Measurements from ENCODE around the gene CALY.
"Not testable (repeated sequence)": the region's sequence is repeated elsewhere in the genome, so short reads cannot be mapped to it uniquely, and the experiment has no call there.

CALY gene

DNA sequence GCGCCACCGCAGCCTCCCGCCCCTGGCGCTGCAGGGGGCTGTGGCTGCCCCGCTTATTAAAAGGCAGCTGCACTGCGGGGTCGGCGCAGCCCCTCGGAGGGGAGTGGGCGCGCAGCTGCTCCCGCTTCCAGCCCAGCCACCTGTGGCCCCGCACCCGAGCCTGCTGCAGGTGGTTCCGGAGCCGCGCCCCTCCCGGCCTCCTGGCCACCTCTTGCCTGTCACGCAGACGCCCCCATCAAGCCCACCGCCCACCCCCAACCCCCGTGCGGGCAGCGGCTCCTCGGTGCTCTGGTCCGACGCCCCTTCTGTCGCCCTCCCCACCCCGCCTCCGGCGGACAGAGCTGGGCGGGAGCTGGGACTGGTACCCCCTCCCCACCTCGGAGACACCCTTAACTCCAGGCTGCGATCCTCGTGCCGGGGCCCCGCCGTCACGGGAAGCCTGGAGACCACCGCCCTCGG is 549 bp downstream of the CALY start:
- Histone ChIP-seq H3K27ac (peak overlapping the region in 3 of 21 experiments; percentile 3 to 50 (median 23)), H3K4me3 (peak overlapping the region; percentile 4 to 38 (median 21))

DNA sequence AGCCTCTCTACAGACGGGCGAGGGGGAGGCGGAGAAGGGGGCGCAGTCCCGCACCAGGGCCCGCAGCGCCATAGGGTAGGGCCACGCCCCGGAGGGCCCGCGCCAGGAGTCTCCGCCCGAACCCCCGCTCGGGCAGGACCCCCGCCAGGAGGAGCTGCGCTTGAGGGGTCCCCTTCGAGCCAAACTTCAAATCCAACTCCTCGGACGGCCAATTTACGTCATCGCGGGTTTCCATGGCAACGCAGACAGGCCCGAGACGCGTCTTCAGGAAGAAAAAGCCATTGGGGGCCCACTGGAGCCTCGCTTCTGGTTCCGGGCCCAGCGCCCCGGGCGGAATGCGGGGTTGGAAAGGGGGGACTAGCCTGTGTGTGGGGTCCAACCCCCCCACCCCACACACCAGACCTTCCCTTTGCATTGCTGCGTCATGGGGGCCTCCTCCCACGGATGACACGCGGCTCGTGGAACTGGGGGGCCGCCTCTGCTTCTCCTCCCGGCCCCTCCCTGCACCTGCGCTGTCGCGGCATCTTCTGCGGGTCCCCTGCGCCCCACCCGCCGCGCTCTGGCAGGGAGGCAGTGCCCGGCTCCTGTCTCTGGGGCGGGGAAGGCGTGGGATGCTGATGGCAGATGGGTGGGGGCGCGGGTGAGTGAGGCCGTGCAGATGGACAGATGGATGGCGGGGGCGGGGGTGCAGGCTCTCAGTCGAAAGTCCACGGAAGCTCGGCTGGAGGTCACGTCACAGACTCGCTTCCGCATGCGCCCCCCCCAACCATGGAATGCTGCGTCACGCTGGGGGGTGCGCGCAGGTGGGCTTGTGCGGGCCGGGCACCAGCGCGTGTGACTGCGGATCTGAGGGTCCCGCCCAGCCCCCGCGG is 1.2 kb downstream of the CALY start:
- peak overlapping the region; percentile 4 to 38 (median 21) for H3K4me3 ChIP-seq
- peak overlapping the region in 5 of 21 experiments; percentile 3 to 50 (median 21) for H3K27ac ChIP-seq

DNA sequence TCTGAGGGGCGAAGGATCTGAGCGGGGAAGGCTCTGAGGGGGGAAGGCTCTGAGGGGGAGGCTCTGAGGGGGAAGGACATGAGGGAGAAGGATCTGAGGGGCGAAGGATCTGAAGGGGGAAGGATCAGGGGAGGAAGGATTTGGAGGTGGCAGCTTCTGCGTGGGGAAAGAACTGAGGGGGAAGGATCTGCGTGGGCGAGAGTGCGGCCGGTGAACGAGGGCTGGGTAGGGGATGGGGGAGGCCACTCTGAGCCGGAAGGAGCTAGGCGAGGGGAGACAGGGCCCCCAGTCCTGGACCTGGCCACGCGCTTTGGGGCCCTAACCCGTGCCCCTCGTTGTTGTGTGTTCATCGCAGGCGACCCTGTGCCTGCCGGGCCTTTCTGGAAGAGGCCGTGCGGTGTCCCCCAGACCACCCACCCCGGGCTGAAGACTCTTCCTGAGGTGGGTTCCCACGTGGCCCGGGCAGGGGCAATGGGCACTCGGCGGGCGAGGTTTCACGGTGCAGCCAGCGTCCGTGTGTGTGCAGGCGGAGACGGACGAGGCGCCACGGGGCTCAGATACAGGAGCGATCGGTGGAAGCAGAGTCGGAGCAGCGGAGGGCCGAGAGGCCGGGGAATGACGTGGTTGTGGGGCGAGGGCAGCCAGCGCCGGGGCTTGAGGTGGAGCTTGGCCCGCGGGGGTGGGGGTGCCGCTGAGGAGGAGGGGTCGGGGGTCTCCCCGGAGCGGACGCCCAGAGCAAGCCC is 2.0 kb downstream of the CALY start:
- H3K4me3 ChIP-seq = peak overlapping the region; percentile 4 to 38 (median 21)
- peak overlapping the region in 2 of 21 experiments; percentile 21 to 50 for H3K27ac ChIP-seq

DNA sequence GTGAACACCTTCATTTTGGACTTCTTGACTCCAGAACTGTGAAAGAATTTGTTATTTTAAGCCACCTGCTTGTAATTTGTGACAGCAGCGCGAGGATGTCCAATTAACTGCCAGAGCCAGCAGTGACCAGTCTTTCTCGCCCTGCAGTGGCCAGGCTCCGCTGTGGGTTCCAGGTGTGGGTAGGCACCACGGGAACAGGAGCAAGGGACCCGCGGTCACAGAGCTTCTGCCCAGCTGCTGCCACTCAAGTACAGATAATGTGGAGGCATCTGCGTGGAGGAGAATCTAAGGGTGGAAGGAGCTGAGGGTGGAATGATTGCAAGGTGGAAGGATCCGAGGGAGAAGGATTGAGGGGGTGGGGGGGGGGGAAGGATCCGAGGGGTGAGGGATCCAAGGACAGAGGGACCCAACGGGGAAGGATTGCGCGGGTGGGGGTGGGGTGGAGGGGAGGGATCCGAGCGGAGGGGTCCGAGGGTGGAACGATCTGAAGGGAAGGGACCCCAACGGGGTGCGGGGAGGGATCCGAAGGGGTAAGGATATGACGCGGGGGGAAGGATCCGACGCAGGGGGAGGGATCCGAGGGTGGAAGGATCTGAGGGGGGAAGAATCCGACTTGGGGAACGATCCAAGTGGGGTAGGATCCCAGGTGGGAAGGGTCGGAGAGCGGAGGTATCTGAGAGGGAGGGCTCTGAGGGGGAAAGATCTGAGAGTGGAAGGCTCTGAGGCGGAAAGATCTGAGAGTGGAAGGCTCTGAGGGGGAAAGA is 3.6 kb downstream of the CALY start:
- H3K27ac ChIP-seq = no peak overlapping the region
- H3K4me3 ChIP-seq = no peak overlapping the region

DNA sequence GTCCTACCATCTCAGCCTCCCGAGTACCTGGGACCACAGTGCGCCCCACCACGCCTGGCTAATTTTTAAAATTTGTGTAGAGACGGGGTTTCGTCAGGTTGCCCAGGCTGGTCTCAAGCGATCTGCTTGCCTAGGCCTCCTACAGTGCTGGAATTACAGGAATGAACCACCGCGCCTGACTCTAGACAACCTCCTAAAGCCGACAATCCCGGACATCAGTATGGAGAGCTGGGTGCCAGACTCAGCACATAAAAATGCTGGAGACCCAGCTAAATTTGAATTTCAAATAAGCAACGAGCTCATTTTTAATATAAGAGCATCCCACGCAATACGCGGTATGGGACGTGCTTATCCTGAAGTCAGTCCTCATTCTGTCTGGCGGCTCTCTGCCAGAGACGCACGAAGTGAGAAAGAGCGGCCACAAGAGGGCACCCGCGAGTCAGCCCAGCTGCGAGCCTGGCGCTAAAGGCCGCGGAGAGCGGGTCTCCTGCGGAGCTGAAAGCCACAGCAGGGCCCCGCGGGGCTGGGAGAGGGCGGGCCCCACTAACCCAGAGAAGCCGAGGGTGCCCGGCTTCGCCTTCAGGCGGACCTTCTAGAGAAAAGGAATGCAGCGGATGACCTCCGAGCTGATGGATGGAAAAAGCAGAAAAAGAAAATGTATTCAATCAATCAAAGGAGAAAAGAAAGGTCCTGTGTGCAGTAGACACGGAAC is 7.0 kb downstream of the CALY start:
- Histone ChIP-seq H3K27ac (no peak overlapping the region), H3K4me3 (peak overlapping the region in 3 of 7 experiments; percentile 4 to 19 (median 9))

DNA sequence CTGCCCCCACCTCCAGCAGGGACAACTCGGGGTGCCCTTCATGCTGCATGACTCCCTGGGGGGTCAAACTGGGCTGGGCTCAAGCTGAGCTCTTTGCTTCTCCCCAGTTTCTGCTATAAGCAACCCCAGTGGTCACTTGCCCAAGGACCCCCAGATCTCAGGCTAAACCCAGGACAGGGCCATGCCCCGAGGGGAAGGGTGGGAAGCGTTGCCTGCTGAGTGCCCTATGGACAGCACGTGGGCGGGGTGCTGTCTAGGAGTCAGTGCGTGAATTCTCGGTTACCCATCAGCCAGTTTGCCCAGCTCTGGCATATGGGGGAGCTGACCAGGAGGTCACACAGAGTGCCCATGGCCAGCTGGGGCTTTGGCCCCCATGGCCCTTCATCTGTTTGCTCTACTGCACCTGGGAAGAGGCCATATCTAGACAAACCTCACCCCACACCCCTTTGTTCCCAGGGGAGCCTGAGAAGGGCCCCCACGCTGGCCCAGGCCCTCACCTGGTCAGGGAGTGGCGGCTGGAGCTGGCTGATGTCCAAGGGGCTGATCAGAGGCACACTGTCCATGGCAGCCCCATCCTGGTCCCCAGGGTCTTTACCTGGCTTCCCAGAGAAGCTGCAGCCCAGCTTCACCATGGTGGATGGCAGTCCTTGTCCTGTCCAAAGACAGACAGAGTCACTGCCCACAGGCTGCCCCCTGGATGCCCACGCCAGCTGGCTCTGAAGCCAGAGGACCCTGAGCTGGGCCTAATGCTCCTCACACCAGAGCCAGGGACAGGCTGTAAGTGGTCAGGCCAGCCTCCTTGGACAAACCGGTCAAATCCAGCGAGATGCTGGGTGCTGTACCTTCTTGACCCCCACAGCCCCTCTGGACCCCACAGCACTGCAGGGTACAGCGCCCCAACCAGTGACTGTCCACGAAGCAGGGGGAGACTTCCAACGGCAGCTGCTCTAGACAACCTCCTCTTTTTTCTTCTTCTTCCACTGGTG is 8.0 kb downstream of the CALY start:
- H3K27ac ChIP-seq = no peak overlapping the region

DNA sequence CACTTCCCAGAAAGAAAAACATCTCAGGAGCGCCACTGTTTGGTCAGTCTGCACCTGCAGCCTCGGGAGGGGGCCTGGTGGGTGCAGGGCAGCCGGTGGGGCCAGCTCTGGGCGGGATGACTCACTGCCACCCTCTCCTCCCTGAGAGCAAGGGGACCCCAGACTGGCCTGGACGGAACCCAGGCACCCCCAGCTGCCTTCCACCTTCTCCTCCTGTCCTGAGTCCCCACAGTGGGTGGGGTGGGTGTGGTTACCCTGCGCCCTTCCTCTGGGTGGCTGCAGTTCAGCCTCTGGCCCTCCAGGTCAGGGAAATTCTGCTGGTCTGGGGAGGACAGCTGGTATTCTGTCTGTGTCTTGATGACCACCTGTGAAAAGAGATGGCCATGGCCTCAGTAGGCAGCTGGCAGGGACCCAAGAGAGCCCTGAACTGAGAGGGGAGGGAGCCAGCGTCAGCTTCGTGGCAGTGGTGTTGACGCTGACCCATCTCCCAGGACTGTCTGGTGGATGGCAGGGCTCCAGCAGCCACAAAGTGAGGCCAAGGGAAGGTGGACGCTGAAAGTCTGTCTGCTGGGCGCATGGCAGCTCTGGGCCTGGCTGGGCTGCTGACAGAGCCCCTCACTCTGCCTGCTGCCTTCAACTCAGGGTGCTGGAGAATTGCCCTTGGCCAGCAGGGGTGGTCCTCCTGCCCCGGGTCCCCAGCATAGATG is 8.9 kb downstream of the CALY start:
- H3K4me3 ChIP-seq = no peak overlapping the region
- H3K27ac ChIP-seq = no peak overlapping the region

More for the DNA sequence above, 8.0 kb downstream of the CALY start:
- no peak overlapping the region for H3K4me3 ChIP-seq

DNA sequence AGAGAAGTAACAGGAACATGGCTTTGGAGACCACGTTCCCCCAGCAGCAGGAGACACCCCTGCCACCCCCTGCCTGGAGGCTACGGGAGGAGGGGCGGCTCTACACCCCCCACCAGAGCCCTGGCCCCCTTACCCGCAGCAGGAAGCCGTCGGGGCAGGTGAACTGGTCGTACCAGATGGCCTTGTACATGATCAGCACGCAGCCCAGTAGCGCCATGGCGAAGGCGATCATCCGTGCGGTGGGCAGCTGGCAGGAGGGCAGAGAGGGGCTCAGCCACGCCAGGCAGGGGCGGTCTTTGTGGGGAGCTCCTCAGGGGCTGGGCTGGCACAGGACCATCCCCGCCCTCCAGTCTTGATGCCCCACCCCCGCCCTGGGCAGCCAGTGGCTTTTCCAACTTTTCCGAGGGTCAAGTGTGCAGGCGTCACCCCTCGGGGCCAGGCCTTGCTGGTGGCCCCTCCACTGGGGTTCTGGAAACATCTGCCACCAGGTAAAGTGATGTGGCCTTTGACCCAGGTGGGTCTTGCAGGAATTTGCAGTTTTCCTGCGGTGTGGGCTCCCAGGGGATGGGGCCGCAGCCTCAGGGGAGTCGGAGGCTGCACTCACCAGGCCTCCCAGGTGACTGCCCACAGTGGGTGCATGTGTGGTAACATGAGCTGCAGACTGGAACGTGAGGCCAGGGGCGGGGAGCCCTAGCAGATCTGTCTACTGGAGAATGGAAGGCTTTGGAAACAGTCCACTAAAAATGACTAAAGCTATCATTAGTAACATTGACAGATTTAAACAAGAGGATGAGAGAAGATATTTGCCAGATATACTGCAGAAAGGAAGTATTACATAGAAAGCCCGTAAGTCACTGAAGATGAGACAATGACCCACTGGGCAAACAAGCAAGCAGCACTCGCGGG is 9.7 kb downstream of the CALY start:
- Histone ChIP-seq H3K4me3 (no peak overlapping the region), H3K27ac (no peak overlapping the region)

DNA sequence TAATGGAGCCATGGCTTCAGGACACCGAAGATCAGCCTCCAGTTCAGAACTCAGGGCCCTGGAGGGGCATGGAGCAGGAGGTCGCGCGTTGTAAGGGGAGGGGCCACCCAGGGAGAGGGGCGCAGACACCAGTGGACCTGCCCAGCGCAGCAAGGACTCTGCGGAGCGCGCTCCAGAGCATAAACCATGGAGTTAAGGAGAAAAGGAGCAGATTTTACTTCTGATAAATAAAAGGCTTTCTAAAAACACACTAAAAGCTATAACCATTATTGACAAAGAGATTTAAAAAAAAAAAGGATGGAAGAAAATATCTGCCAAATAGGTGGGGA is 10.5 kb downstream of the CALY start:
- H3K27ac ChIP-seq = no peak overlapping the region

DNA sequence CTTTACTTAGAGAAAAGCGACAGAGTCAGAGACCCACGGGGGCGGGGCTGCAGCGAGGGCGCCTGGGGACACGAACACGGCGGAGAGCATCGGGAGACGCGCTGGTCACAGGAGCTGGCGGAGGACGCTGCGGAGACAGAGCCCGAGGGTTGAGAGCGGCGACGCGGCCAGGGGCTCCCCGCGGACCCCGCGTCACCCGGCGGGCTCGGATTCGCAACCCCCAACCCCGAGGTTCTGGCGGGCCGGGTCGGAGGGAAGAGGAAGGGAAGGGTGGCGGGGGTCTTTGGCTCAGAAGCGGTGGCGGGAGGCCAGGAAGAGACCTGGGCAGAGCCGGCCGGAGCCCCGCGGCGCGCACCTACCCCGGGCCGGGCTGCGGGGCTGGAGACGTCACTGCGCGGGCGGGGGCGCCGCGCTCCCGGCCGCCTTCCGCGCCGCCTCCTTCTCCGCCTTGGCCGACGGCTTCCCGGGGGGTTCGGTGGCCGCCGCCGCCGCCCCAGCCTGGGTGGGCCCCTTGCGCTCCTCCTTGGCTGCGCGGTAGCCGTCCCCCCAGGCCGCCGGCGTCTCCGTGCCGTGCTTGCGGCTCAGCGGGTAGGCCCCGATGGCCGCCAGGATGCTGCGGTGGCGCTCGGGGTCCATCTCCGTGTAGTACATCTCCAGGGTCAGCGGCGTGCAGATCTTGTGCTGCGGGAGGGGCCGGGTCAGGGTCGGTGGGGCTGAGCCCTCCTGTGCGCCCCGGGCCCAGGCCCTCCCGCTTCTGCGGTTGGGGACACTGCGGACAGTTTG is 11.1 kb downstream of the CALY start:
- H3K27ac ChIP-seq = no peak overlapping the region
- H3K4me3 ChIP-seq = peak overlapping the region; percentile 2 to 42 (median 17)

More for the DNA sequence above, 10.5 kb downstream of the CALY start:
- peak overlapping the region in 2 of 7 experiments; percentile 21 to 42 for H3K4me3 ChIP-seq

DNA sequence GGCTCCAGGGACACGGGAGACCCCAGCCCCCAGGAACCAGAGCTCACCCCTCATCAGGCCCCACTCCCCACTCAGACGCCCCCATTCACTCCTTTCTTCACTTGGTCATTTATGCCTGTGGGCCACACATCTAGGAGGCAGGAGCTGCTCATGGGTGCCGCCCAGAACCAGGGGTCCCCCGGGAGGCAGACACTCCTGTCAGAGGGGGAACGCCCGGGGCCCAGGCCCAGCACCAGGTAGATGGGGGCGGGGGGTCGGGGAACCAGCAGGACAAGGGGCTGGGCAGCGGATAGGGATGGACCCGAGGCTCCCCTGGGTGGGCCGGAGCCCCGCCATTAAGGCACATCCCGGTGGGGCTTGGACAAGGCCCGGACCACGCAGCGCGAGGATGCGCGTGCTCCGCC is 11.8 kb downstream of the CALY start:
- peak overlapping the region in 4 of 7 experiments; percentile 8 to 42 (median 19) for H3K4me3 ChIP-seq
- no peak overlapping the region for H3K27ac ChIP-seq

DNA sequence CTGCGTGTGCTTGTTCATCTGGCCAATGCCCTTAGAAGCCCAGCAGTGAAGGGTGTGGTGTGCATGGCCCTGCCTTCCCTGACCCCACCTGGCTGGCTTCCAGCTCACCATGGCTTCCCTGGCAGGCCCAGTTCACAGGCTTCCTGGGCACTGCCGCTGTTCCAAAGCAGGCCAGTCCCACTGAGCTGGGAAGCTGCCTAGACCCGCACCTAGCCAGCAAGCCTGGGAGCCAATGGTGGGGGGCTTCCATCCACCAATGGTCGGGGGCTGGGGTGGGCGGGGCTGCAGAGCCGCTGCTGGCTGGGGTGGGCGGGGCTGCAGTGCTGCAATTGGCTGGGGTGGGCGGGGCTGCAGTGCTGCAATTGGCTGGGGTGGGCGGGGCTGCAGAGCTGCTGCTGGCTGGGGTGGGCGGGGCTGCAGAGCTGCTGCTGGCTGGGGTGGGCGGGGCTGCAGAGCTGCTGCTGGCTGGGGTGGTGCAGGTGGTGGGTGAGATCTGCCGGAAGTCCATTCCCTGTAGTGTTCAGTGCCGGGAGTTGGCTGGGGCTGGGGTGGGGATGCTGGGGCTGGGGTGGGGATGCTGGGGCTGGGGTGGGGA is 12.4 kb downstream of the CALY start:
- no peak overlapping the region for H3K4me3 ChIP-seq
- no peak overlapping the region for H3K27ac ChIP-seq

DNA sequence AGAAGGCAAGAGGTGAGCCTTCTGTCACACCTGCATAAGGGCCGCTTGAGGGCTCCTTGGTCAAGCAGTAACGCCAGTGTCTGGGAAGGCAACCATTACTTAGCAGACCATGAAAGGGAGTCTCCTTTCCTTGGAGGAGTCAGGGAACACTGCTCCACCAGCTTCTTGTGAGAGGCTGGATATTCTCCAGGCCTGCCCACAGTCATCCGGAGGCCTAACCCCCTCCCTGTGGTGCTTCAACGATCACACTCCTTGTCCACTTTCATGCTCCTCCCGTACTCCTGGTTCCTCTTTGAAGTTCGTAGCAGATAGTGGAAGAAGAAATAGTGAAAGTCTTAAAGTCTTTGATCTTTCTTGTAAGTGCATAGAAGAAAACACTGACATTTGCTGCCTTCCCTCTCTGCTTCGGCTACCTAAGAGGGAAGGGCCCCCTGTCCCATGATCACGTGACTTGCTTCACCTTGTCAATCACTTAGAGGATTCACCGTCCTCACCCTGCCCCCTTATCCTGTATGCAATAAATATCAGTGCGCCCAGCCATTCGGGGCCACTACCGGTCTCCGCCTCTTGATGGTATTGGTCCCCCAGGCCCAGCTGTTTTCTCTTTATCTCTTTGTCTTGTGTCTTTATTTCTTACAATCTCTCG is 14.5 kb downstream of the CALY start:
- H3K27ac ChIP-seq, H3K4me3 ChIP-seq: not testable (repeated sequence)

DNA sequence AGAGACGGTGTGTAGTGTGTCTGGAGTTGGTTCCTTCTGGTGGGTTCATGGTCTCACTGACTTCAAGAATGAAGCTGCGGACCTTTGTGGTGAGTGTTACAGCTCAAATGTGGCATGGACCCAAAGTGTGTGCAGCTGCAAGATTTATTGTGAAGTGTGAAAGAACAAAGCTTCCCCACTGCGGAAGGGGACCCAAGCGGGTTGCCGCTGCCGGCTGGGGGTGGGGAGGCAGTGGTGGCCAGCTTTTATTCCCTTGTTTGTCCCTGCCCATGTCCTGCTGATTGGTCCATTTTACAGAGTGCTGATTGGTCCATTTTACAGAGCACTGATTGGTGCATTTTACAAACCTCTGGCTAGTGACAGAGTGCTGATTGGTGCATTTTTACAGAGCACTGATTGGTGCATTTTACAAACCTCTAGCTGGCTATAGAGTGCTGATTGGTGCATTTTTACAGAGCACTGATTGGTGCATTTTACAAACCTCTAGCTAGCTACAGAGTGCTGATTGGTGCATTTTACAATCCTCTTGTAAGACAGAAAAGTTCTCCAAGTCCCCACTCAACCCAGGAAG is 15.8 kb downstream of the CALY start:
- not testable (repeated sequence) for H3K4me3 ChIP-seq, H3K27ac ChIP-seq

Measured in skin epidermis (tissue), 12 donors.